KMS-11 (cell line): ENCODE measurements around the gene RABEPK.
"Not testable (repeated sequence)": the region's sequence is repeated elsewhere in the genome, so short reads cannot be mapped to it uniquely, and the experiment has no call there.

Source experiments
- H2AFZ ChIP-seq: fragments of 200-600 bp; sonication (generic); 2 replicates; pipeline ENCODE4 v1.6.1; 2016; ENCODE audit warnings: antibody characterized with exemption, mixed run types, low read depth
- H3K27ac ChIP-seq: fragments of 200-600 bp; sonication (generic); 2 replicates; pipeline ENCODE4 v1.6.1; 2016; ENCODE audit warnings: mild to moderate bottlenecking, mixed run types
- H3K27me3 ChIP-seq: fragments of 200-600 bp; sonication (generic); 2 replicates; pipeline ENCODE4 v1.6.1; 2017; ENCODE audit warnings: mild to moderate bottlenecking, low read depth, mixed run types, moderate library complexity; ENCODE audit not compliant: insufficient read depth
- H3K36me3 ChIP-seq: fragments of 200-600 bp; sonication (generic); 2 replicates; pipeline ENCODE4 v1.6.1; 2017; ENCODE audit warnings: mild to moderate bottlenecking, mixed run types; ENCODE audit not compliant: insufficient read depth
- H3K4me1 ChIP-seq: fragments of 200-600 bp; sonication (generic); 2 replicates; pipeline ENCODE4 v1.6.1; 2016; ENCODE audit warnings: mild to moderate bottlenecking, low read depth, mixed run types; ENCODE audit not compliant: poor library complexity, severe bottlenecking
- H3K4me2 ChIP-seq: fragments of 200-600 bp; sonication (generic); 2 replicates; pipeline ENCODE4 v1.7.0; 2016; ENCODE audit warnings: mild to moderate bottlenecking, mixed run types
- H3K4me3 ChIP-seq: fragments of 200-600 bp; sonication (generic); IDR thresholded peaks from 2 replicates; pipeline ENCODE4 v1.6.1; 2017; ENCODE audit warnings: low read depth, low read length, mixed read lengths; ENCODE audit not compliant: insufficient read depth
- H3K79me2 ChIP-seq: fragments of 200-600 bp; sonication (generic); 2 replicates; pipeline ENCODE4 v1.6.1; 2016; ENCODE audit warnings: low read depth, mixed run types; ENCODE audit not compliant: insufficient read depth
- H3K9ac ChIP-seq: fragments of 200-600 bp; sonication (generic); 2 replicates; pipeline ENCODE4 v1.6.1; 2016; ENCODE audit warnings: mild to moderate bottlenecking, mixed run types
- H4K20me1 ChIP-seq: fragments of 200-600 bp; sonication (generic); 2 replicates; pipeline ENCODE4 v1.6.1; 2016; ENCODE audit warnings: mild to moderate bottlenecking, mixed run types; ENCODE audit not compliant: insufficient read depth
- CTCF ChIP-seq: fragments of 200-600 bp; sonication (generic); conservative IDR thresholded peaks from 2 replicates; pipeline ENCODE4 v1.6.1; 2017; ENCODE audit warnings: low read depth, mild to moderate bottlenecking, antibody characterized with exemption, low read length, moderate library complexity, mixed read lengths

The RABEPK gene

GRCh38 chr9:125214186-125214585 lies 13.8 kb downstream of the RABEPK start:
- Histone ChIP-seq H3K4me3 (no peak overlapping the region), H3K27me3 (no peaks in the 10 kb centered on the region), H3K36me3 (no peaks in the 10 kb centered on the region), H2AFZ (no peak overlapping the region), H3K4me2 (no peak overlapping the region), H3K79me2 (no peaks in the 10 kb centered on the region), H3K4me1 (no peaks in the 10 kb centered on the region), H4K20me1 (no peaks in the 10 kb centered on the region), H3K27ac (no peak overlapping the region), H3K9ac (no peak overlapping the region)
- TF ChIP-seq CTCF = no peak

- no peak for TF ChIP-seq CTCF
- Histone ChIP-seq H3K36me3 (no peaks in the 10 kb centered on the region), H3K27me3 (no peaks in the 10 kb centered on the region), H3K79me2 (no peaks in the 10 kb centered on the region), H3K4me2 (no peak overlapping the region), H3K27ac (no peak overlapping the region), H3K4me3 (no peak overlapping the region), H2AFZ (no peak overlapping the region), H3K4me1 (no peaks in the 10 kb centered on the region), H4K20me1 (no peaks in the 10 kb centered on the region), H3K9ac (no peak overlapping the region)
These were observed 18.3 kb downstream of the RABEPK start for GRCh38 chr9:125218621-125219020.

- H3K79me2 ChIP-seq, H3K4me3 ChIP-seq, H3K36me3 ChIP-seq, H3K27me3 ChIP-seq, H3K9ac ChIP-seq, H2AFZ ChIP-seq, H3K27ac ChIP-seq, H3K4me2 ChIP-seq, H4K20me1 ChIP-seq, H3K4me1 ChIP-seq: not testable (repeated sequence)
These were observed 24.5 kb downstream of the RABEPK start for GRCh38 chr9:125224858-125225257.

GRCh38 chr9:125227761-125228160 lies 27.4 kb downstream of the RABEPK start:
- Histone ChIP-seq H3K27me3 (no peaks in the 10 kb centered on the region), H3K36me3 (no peaks in the 10 kb centered on the region), H3K9ac (no peak overlapping the region), H3K4me1 (no peaks in the 10 kb centered on the region), H3K4me2 (no peak overlapping the region), H3K79me2 (no peaks in the 10 kb centered on the region), H3K4me3 (no peak overlapping the region), H4K20me1 (no peaks in the 10 kb centered on the region), H3K27ac (no peak overlapping the region), H2AFZ (no peak overlapping the region)
- TF ChIP-seq CTCF = no peak

- Histone ChIP-seq H3K4me1 (peaks cover 30% of the 10 kb centered on the region), H3K4me2 (no peak overlapping the region), H2AFZ (no peak overlapping the region), H3K9ac (no peak overlapping the region), H4K20me1 (peaks cover 33% of the 10 kb centered on the region), H3K27me3 (no peaks in the 10 kb centered on the region; the same call in 1 of the 2 replicates), H3K79me2 (peaks cover 39% of the 10 kb centered on the region), H3K36me3 (peaks cover 31% of the 10 kb centered on the region), H3K27ac (no peak overlapping the region), H3K4me3 (no peak overlapping the region)
- TF ChIP-seq CTCF = no peak
These were observed 33.3 kb downstream of the RABEPK start for GRCh38 chr9:125233678-125234077.

- Histone ChIP-seq H3K36me3 (peaks cover 36% of the 10 kb centered on the region), H3K79me2 (peaks cover 43% of the 10 kb centered on the region), H4K20me1 (peaks cover 37% of the 10 kb centered on the region), H3K4me1 (peaks cover 34% of the 10 kb centered on the region)
- not testable (repeated sequence) for H3K9ac ChIP-seq, H3K4me3 ChIP-seq, H3K27ac ChIP-seq, H2AFZ ChIP-seq, H3K4me2 ChIP-seq, H3K27me3 ChIP-seq
These were observed 33.8 kb downstream of the RABEPK start for GRCh38 chr9:125234099-125234498.
